GM19372 (cell line): Measurements from ENCODE around the gene SYPL2.
"Not testable (repeated sequence)": the region's sequence is repeated elsewhere in the genome, so short reads cannot be mapped to it uniquely, and the experiment has no call there.

Experiments used
- ATAC-seq: cut with Tn5 transposase; IDR thresholded peaks from one replicate; pipeline ENCODE4 v1.9.1; 2021; ENCODE audit warnings: mild to moderate bottlenecking, low read depth, moderate library complexity; ENCODE audit not compliant: unreplicated experiment

Gene SYPL2

GRCh38 chr1:109466452-109467300 lies at the start of gene SYPL2:
SYPL2 (plus strand) TSS chr1:109466546; CDS start chr1:109466844, 298 bp downstream.
- no peak for ATAC-seq

GRCh38 chr1:109423498-109423897 lies 42.8 kb upstream of the SYPL2 start:
- no peak for ATAC-seq

GRCh38 chr1:109425391-109426280 lies 40.7 kb upstream of the SYPL2 start:
- ATAC-seq, result no peak

GRCh38 chr1:109426281-109427170 lies 39.8 kb upstream of the SYPL2 start, which contains the start of gene PSMA5:
PSMA5 (minus strand) TSS chr1:109426448; CDS start chr1:109426330, 118 bp downstream.
- ATAC-seq, result peak; percentile 94

GRCh38 chr1:109427171-109427467 lies 39.2 kb upstream of the SYPL2 start:
- no peak for ATAC-seq

- ATAC-seq, result no peak
Measured at GRCh38 chr1:109432336-109432735, 34.0 kb upstream of the SYPL2 start.

GRCh38 chr1:109433322-109433721 lies 33.0 kb upstream of the SYPL2 start:
- no peak for ATAC-seq

GRCh38 chr1:109434484-109434883 lies 31.9 kb upstream of the SYPL2 start:
- ATAC-seq, result no peak

GRCh38 chr1:109438798-109439297 lies 27.5 kb upstream of the SYPL2 start:
- ATAC-seq, result no peak

- no peak for ATAC-seq
Measured at GRCh38 chr1:109441069-109441468, 25.3 kb upstream of the SYPL2 start.

GRCh38 chr1:109443476-109443875 lies 22.9 kb upstream of the SYPL2 start:
- ATAC-seq, result no peak

GRCh38 chr1:109444346-109444745 lies 22.0 kb upstream of the SYPL2 start:
- ATAC-seq, result no peak

- not testable (repeated sequence) for ATAC-seq
Measured at GRCh38 chr1:109445949-109446695, 20.2 kb upstream of the SYPL2 start.

- no peak for ATAC-seq
Measured at GRCh38 chr1:109447524-109447923, 18.8 kb upstream of the SYPL2 start.

- no peak for ATAC-seq
Measured at GRCh38 chr1:109454497-109455133, 11.7 kb upstream of the SYPL2 start.

GRCh38 chr1:109457819-109458218 lies 8.5 kb upstream of the SYPL2 start:
- ATAC-seq, result no peak

- no peak for ATAC-seq
Measured at GRCh38 chr1:109466125-109466451, 258 bp upstream of the SYPL2 start.

- no peak for ATAC-seq
Measured at GRCh38 chr1:109467301-109467777, 993 bp downstream of the SYPL2 start.

- no peak for ATAC-seq
Measured at GRCh38 chr1:109468061-109468460, 1.7 kb downstream of the SYPL2 start.
